ENCODE results near the gene PTPRD.

PTPRD gene

GRCh38 chr9:10274988-10275387 lies 337.8 kb downstream of the PTPRD start:
- DNase-seq (ENCODE audit: low read depth, low spot score) = no peak
- no peak overlapping the region for H3K27ac ChIP-seq

DNA sequence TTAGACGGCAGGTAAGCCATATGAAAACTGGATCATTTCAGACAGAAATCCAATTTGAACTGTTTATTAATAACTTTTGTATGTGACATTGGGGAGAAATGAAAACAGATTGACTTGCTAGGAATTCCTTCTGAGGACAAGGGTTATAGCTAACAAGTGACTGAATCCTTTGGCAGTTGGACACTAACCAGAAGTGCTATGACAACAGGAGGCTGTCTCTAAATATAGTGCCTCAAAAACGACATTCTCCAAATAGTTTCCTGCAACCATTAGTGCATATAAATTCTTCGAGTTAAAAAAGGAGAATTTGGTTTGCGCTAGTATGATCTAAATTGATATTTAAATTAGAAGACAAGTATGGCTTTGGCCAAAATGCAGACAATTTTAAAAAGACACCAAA lies 338.6 kb downstream of the PTPRD start:
- H3K27ac ChIP-seq = no peak overlapping the region
- no peak for DNase-seq (ENCODE audit: low read depth, low spot score)

DNA sequence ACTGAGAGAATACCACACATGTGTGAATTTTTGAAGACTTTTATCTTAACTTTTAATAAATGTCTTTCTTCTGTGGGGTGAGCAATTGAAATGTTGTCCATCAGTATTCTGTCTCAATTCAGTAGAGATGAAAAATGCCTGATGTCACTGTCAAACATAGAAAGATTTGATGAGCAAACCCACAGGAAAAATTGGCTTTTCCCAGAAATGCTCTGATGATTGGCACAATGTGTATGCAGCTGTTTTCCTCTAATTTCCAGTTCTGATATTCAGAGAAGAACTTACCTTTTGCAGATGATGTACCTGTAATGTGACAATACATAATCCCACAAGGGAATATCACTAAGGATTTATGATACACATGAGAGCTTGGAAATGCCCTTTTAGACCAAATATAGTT lies 340.0 kb downstream of the PTPRD start:
- no peak for DNase-seq (ENCODE audit: low read depth, low spot score)
- H3K27ac ChIP-seq = no peak overlapping the region

DNA sequence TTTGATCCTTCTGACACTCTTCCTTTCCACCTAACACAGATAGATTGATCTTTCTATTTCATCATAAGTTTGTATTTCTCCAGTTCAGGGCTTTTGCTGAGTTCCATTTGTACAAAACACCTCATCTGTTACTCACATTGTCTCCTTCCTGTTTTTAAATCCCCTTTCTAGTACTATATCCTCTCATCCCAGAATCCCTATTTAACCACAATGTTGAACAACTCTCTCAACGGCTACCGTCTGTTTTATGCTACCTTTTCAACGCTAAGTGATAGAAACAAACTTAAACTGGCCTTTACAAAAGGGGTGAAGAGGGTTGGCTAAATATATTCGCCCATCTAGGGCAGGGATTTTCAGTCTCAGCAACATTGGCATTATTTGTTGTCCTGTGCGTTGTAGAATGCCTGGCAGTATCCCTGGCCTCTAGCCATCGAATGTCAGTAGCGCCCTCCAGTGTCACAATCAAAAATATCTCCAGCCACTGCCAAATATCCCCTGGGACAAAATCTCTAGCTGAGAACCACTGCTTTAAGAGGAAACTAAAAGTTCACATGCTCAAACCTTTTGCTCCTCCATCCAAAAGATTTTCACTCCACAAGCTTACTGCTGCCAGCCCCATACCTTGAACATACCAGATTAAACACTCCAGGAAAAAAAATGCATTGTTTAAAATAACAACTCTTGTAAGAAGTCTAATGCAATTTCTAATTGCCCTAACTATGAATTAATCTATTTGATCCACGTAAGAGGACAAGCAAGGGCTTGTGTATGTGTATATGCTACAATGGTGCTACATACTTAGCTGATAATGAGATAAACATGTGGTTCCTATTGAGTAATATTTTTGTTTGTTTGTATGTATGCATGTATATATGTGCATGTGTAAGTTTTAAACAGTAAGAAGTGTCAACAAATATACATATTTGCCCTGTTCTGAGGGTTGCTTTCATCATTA lies 344.0 kb downstream of the PTPRD start:
- DNase-seq (ENCODE audit: low read depth, low spot score) = no peak
- peak overlapping the region; percentile 42 for H3K27ac ChIP-seq

DNA sequence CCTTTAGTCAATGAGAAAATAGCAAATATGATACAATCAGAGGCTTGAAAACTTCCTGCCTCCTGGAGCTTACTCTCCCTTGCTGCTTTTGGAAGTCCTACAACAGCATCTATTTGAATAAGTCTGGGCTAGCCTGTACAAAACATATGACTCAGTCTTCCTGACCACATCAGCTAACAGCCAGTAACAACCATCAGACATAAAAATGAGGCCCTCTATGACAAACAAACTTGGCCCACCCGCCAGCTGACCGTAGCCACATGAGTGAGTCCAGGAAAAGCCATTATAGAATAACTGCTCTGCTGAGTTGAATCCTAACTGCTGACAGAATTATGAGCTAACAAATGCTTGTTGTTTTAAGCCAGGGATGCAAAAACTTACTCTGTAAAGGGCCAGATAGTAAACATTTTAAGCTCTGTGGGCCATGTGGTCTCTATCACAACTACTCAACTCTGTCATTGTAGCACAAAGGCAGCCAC lies 347.6 kb downstream of the PTPRD start:
- peak overlapping the region; percentile 76 for H3K27ac ChIP-seq
- peak; percentile 62 for DNase-seq (ENCODE audit: low read depth, low spot score)

- no peak for DNase-seq (ENCODE audit: low read depth, low spot score)
- H3K27ac ChIP-seq = no peak overlapping the region
These were observed 352.3 kb downstream of the PTPRD start for GRCh38 chr9:10260501-10260900.

DNA sequence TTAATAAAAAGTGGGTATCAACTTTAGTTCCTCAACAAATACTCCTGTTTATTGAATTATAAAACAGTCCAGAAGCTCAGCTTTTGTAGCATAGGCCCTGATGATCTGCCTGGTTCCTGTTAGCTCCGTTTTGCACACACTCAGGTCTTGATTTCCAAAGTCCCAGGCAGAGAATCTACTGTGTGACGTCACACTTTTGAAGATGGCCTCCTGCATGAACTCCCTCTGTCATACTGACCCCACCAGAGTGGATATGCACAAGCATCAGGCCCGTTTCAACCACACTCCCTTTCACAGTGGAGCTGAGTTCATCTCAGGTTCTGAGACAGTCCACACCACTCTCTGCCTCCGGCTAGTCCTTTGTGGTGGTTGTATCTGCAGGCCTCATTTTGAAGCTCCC lies 353.1 kb downstream of the PTPRD start:
- no peak for DNase-seq (ENCODE audit: low read depth, low spot score)
- no peak overlapping the region for H3K27ac ChIP-seq

DNA sequence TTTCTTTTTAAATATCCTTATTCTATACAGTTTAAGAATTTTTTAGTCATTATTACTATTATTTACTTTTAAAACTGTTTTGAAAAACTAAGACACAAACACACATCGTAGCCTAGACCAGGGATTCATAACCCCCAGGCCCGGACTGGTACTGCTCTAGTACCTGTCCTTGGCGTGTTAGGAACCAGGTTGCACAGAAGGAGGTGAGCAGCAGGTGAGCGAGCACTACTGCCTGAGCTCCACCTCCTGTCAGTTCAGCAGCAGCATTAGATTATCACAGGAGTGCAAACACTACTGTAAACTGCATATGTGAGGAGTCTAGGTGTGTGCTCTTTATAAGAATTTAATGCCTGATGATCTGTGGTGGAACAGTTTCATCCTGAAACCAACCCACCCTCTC lies 357.0 kb downstream of the PTPRD start:
- no peak for DNase-seq (ENCODE audit: low read depth, low spot score)
- no peak overlapping the region for H3K27ac ChIP-seq

DNA sequence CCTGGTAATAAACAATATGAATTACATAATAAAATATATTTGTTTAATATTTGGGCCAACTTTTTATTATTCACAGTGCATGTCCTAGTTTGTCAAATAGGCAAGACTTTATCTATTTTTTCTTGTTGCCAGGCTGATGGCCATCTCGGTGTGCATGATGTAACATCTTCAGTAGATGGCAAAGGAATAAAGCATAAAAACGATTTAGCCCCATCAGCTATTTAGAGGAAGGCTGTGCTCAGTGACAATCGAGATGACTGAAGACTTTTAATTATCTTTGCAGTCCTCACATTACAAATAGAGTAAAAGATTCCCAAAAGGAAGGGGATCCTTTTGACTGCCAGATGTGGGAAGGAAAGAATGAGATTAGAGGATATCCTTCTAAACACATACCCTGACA lies 358.5 kb downstream of the PTPRD start:
- no peak for DNase-seq (ENCODE audit: low read depth, low spot score)
- no peak overlapping the region for H3K27ac ChIP-seq

GRCh38 chr9:10253341-10253740 lies 359.5 kb downstream of the PTPRD start:
- no peak for DNase-seq (ENCODE audit: low read depth, low spot score)
- no peak overlapping the region for H3K27ac ChIP-seq

GRCh38 chr9:10252174-10252573 lies 360.6 kb downstream of the PTPRD start:
- no peak overlapping the region for H3K27ac ChIP-seq
- no peak for DNase-seq (ENCODE audit: low read depth, low spot score)

- H3K27ac ChIP-seq = no peak overlapping the region
- DNase-seq (ENCODE audit: low read depth, low spot score) = peak; percentile 39
These were observed 361.3 kb downstream of the PTPRD start for GRCh38 chr9:10251490-10251889.

DNA sequence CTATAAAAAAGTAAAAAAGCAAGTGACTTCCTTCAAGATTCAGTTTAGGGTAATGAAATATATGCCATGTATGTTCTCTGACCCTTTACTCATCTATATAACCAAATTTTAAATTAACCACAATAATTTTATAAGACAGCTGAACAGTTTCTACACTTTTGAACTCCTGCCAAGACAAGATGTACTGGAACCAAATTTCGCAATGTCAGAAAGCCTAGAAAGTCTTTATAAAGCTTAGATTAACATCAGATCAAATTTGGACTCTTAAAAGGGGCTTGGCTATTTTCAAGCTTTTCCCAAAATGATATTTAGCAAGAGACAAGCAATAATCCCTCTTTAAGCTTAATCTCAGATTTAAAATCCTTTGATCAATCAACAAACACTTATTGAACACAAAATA lies 362.6 kb downstream of the PTPRD start:
- H3K27ac ChIP-seq = no peak overlapping the region
- no peak for DNase-seq (ENCODE audit: low read depth, low spot score)

GRCh38 chr9:10248890-10249289 lies 363.9 kb downstream of the PTPRD start:
- DNase-seq (ENCODE audit: low read depth, low spot score) = no peak
- H3K27ac ChIP-seq = no peak overlapping the region

- no peak for DNase-seq (ENCODE audit: low read depth, low spot score)
These were observed 370.5 kb downstream of the PTPRD start for GRCh38 chr9:10242255-10242654.

GRCh38 chr9:10238087-10238486 lies 374.7 kb downstream of the PTPRD start:
- no peak overlapping the region for H3K27ac ChIP-seq
- DNase-seq (ENCODE audit: low read depth, low spot score) = no peak

More at GRCh38 chr9:10242255-10242654, 370.5 kb downstream of the PTPRD start:
- no peak overlapping the region for H3K27ac ChIP-seq

DNA sequence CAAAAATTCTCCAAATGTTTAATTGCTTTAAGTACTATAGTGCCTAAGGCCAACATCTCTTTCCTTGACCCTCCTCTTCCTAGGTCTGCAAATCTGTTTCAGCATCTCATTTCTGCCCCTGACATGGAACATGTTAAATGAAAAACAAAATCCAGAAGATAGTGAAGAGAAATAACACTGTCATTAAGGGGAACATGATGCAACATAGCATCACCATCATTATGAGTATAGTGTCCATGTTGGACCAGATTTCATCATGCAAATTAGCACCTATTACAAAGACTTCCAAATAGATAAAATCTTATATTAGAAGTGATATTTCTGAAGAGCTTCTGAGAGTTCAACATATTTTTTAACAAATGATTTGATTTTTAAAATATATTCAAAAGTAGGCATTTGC lies 375.2 kb downstream of the PTPRD start:
- no peak for DNase-seq (ENCODE audit: low read depth, low spot score)

GRCh38 chr9:10236161-10236560 lies 376.6 kb downstream of the PTPRD start:
- H3K27ac ChIP-seq = no peak overlapping the region
- DNase-seq (ENCODE audit: low read depth, low spot score) = no peak

More for the DNA sequence above, 375.2 kb downstream of the PTPRD start:
- H3K27ac ChIP-seq = peak overlapping the region; percentile 5

GRCh38 chr9:10235376-10235775 lies 377.4 kb downstream of the PTPRD start:
- H3K27ac ChIP-seq = no peak overlapping the region
- DNase-seq (ENCODE audit: low read depth, low spot score) = no peak

- H3K27ac ChIP-seq = no peak overlapping the region
- no peak for DNase-seq (ENCODE audit: low read depth, low spot score)
These were observed 380.4 kb downstream of the PTPRD start for GRCh38 chr9:10232352-10232930.

- H3K27ac ChIP-seq = no peak overlapping the region
- DNase-seq (ENCODE audit: low read depth, low spot score) = no peak
These were observed 382.3 kb downstream of the PTPRD start for GRCh38 chr9:10230512-10230911.
